Caco-2 (cell line): Measurements from ENCODE around the gene AFMID. TPM values are rescaled to one million over a fixed set of nuclear protein-coding genes. Genes with fewer than 3 reads are reported as not detected.

ENCODE experiments used
- BruUV-seq: library from RNA; stranded (reverse); fragments of 400-500 nt; replicated peaks from 2 replicates; lab custom pipeline; 2021; lab: Mats Ljungman, UMichigan
- CTCF ChIA-PET: fragments of 300-600 bp; sonication (Branson Sonifier 250); formaldehyde crosslinking; loops from one replicate; lab custom pipeline; 2022; ENCODE audit warnings: antibody characterized with exemption; lab: Charles Lee
- POLR2A ChIA-PET: fragments of 300-600 bp; sonication (Branson Sonifier 250); formaldehyde crosslinking; loops from one replicate; lab custom pipeline; 2022; ENCODE audit warnings: antibody characterized with exemption; lab: Charles Lee
- DNase-seq, 2 experiments: peaks; one replicate each; pipeline versions ENCODE4 v3.0.0 to v3.0.0-alpha.2; 2020 to 2022
- H3K27me3 ChIP-seq: replicated peaks from 2 replicates; pipeline ENCODE4 v1.6.0; 2011; ENCODE audit warnings: low read length; ENCODE audit not compliant: control insufficient read depth, insufficient read depth
- H3K36me3 ChIP-seq: 2 replicates; pipeline ENCODE4 v1.5.1; 2011; ENCODE audit warnings: low read length; ENCODE audit not compliant: control insufficient read depth, insufficient read depth
- H3K4me1 ChIP-seq: fragments of 250-450 bp; sonication (Bioruptor Pico); 2 replicates; pipeline ENCODE4 v1.5.1; 2020; ENCODE audit warnings: mild to moderate bottlenecking
- H3K4me3 ChIP-seq: 2 replicates; pipeline ENCODE4 v1.5.1; 2011; ENCODE audit warnings: low read depth, mild to moderate bottlenecking, control low read depth, low read length
- H3K9me3 ChIP-seq: fragments of 250-450 bp; sonication (Bioruptor Pico); 2 replicates; pipeline ENCODE4 v1.5.1; 2020; ENCODE audit warnings: mild to moderate bottlenecking, moderate library complexity
- H3K27ac Mint-ChIP-seq: one replicate; pipeline ENCODE4 v1.8.0; 2022; ENCODE audit warnings: mixed read lengths; ENCODE audit not compliant: unreplicated experiment
- H3K27me3 Mint-ChIP-seq: one replicate; pipeline ENCODE4 v1.8.0; 2022; ENCODE audit warnings: mixed read lengths; ENCODE audit not compliant: insufficient read depth, unreplicated experiment
- H3K36me3 Mint-ChIP-seq: one replicate; pipeline ENCODE4 v1.8.0; 2022; ENCODE audit warnings: mild to moderate bottlenecking, mixed read lengths; ENCODE audit not compliant: insufficient read depth, unreplicated experiment
- H3K4me1 Mint-ChIP-seq: one replicate; pipeline ENCODE4 v1.8.0; 2022; ENCODE audit warnings: low read depth, mixed read lengths; ENCODE audit not compliant: unreplicated experiment
- H3K4me3 Mint-ChIP-seq: one replicate; pipeline ENCODE4 v1.8.0; 2022; ENCODE audit warnings: mild to moderate bottlenecking, moderate library complexity, mixed read lengths; ENCODE audit not compliant: unreplicated experiment
- H3K9me3 Mint-ChIP-seq: one replicate; pipeline ENCODE4 v1.8.0; 2022; ENCODE audit warnings: mixed read lengths; ENCODE audit not compliant: unreplicated experiment
- intact Hi-C: fragments of 100-400 bp; cut with micrococcal nuclease; formaldehyde crosslinking; loops from one replicate; pipeline ENCODE4 v1.10.0; 2022; ENCODE audit not compliant: unreplicated experiment
- total RNA-seq: library from RNA; stranded (reverse); gene quantifications from 2 replicates; pipeline ENCODE4 v1.2.3, GENCODE V29; 2022
- TF ChIP-seq, protein P1 (sequence below), 2 experiments: fragments of 200-600 bp in 1 of 2; IDR thresholded peaks; 1 replicate in 1 of 2; 2 replicates in 1 of 2; pipeline versions ENCODE4 v1.5.1 to v1.8.0; 2011 to 2022; ENCODE audit warnings: antibody characterized with exemption in 1 of 2, control low read depth in 1 of 2, inconsistent platforms in 1 of 2, low read depth in 1 of 2, low read length in 1 of 2, mild to moderate bottlenecking in 1 of 2, moderate library complexity in 1 of 2; ENCODE audit not compliant: insufficient read depth in 1 of 2, severe bottlenecking in 1 of 2, unreplicated experiment in 1 of 2

The AFMID gene
- total RNA-seq, 1 experiment from 2014 or later, result 83.0 TPM

DNA sequence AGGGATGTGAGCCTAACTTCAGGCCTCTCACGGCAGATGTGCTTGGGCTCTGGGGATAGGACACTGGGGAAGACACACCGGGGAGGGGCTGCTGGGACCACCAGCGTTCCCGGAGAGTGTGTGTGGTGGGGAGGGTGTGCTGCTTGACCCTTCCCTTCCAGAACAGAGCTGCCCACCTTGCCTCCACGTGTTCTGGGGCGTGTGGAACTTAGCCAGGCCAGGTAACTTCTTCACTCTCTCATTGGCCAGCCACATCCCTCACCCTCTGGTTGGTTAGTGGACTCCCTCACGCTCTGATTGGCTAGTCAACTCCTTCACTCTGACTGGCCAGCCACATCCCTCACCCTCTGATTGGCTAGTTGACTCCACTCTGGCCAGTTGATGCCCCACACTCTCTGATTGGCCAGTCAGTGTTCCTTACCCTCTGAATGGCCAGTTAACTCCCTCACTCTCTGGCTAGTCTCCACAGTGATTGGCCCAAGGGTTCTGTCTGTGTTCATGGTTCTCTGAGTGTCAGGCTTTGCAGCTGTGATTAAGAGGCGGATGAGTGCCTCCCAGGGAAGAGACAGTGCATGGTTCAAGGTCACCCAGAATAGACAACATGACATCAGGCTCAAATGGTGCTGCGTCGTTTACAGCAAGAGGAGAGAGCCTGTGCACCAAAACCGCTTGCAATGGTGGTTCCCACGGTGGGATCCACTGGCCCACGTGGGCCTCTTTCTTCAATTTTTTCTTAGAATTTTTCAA is 54.3 kb downstream of the AFMID start:
- H3K9me3 Mint-ChIP-seq, result peaks cover 10% of the 10 kb centered on the region
- no peak overlapping the region for H3K4me3 ChIP-seq
- peak; percentile 82 to 92 for DNase-seq
- peaks cover 7% of the 10 kb centered on the region for H3K36me3 Mint-ChIP-seq
- no peaks in the 10 kb centered on the region for H3K4me1 ChIP-seq
- no TSS peak for BruUV-seq
- ChIA-PET POLR2A (no interaction called here), CTCF (interaction anchor here (1.0 kb wide), 1 partner anchor 10 kb away, joined by 4 read pairs; no protein-coding TSS in a partner anchor)
- intact Hi-C loops, result no loop called here
- H3K36me3 ChIP-seq, result no peaks in the 10 kb centered on the region
- H3K27me3 ChIP-seq, result no peaks in the 10 kb centered on the region
- H3K4me3 Mint-ChIP-seq, result peak overlapping the region; percentile 1
- no peaks in the 10 kb centered on the region for H3K27me3 Mint-ChIP-seq
- no peaks in the 10 kb centered on the region for H3K9me3 ChIP-seq
- no peak overlapping the region for H3K27ac Mint-ChIP-seq
- peaks cover 6% of the 10 kb centered on the region for H3K4me1 Mint-ChIP-seq
- TF ChIP-seq, protein P1, sequence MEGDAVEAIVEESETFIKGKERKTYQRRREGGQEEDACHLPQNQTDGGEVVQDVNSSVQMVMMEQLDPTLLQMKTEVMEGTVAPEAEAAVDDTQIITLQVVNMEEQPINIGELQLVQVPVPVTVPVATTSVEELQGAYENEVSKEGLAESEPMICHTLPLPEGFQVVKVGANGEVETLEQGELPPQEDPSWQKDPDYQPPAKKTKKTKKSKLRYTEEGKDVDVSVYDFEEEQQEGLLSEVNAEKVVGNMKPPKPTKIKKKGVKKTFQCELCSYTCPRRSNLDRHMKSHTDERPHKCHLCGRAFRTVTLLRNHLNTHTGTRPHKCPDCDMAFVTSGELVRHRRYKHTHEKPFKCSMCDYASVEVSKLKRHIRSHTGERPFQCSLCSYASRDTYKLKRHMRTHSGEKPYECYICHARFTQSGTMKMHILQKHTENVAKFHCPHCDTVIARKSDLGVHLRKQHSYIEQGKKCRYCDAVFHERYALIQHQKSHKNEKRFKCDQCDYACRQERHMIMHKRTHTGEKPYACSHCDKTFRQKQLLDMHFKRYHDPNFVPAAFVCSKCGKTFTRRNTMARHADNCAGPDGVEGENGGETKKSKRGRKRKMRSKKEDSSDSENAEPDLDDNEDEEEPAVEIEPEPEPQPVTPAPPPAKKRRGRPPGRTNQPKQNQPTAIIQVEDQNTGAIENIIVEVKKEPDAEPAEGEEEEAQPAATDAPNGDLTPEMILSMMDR (IDR thresholded peaks at IDR 0.05; ENCODE audit: insufficient read depth in 1 of 2, low read depth in 1 of 2, low read length in 1 of 2, severe bottlenecking in 1 of 2, unreplicated experiment in 1 of 2), result no peak

DNA sequence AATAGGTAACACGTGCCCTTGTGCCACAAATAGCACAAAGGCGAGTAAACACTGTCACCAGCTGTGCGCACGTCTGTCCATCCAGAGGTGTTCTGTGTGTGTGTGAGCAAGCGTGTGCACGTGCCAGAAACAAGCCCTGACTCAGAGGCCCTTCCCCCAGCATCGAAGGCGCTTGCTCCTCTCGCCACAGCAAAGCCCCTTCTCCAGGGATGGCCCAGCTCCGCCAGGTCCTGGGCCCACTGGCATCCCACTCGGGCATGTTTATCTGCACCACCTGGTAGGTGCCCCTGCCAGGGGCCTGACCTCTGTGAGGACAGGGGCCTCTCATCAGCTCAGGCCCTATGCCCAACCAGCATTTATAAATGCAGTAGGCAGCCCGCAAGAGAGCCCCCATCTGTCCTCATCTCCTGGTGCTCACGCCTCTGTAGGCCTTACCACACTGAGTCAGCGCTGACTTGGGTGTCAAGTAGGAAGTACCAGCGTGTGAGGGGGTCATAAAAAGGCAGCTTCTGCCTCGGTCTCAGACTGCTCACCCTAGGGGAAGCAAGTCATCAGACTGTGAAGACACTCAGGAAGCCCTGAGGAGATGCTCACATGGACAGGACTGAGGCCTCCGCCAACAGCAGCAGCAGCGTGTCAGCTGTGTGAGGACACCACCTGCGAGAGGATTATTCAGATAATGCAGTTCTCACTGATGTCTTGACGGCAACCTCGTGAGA is 55.0 kb downstream of the AFMID start:
- Mint-ChIP-seq H3K27ac (no peak overlapping the region), H3K4me1 (peaks cover 8% of the 10 kb centered on the region), H3K9me3 (peaks cover 10% of the 10 kb centered on the region), H3K36me3 (peaks cover 7% of the 10 kb centered on the region), H3K27me3 (no peaks in the 10 kb centered on the region), H3K4me3 (no peak overlapping the region)
- TF ChIP-seq, protein P1 (IDR thresholded peaks at IDR 0.05; ENCODE audit: insufficient read depth in 1 of 2, low read depth in 1 of 2, low read length in 1 of 2, severe bottlenecking in 1 of 2, unreplicated experiment in 1 of 2), result no peak
- ChIA-PET POLR2A (interaction anchor here (0.5 kb wide), 1 partner anchor 31 kb away, joined by 3 read pairs; no protein-coding TSS in a partner anchor), CTCF (interaction anchor here (1.0 kb wide), 1 partner anchor 9 kb away, joined by 4 read pairs; no protein-coding TSS in a partner anchor)
- intact Hi-C loops, result no loop called here
- Histone ChIP-seq H3K4me3 (no peak overlapping the region), H3K4me1 (no peaks in the 10 kb centered on the region), H3K9me3 (no peaks in the 10 kb centered on the region), H3K36me3 (no peaks in the 10 kb centered on the region), H3K27me3 (no peaks in the 10 kb centered on the region)
- no TSS peak for BruUV-seq
- DNase-seq, result no peak

- POLR2A ChIA-PET, result no interaction called here
- BruUV-seq, result no TSS peak
- intact Hi-C loops, result no loop called here
- H3K9me3 ChIP-seq, result no peaks in the 10 kb centered on the region
- no peak overlapping the region for H3K4me3 ChIP-seq
- CTCF ChIA-PET, result interaction anchor here (0.6 to 0.7 kb wide), 2 partner anchors 65 to 242 kb away, joined by 4 to 5 read pairs; no protein-coding TSS in a partner anchor
- peaks cover 13% of the 10 kb centered on the region for H3K4me1 Mint-ChIP-seq
- peaks cover 10% of the 10 kb centered on the region for H3K9me3 Mint-ChIP-seq
- DNase-seq, result no peak
- no peaks in the 10 kb centered on the region for H3K36me3 ChIP-seq
- H3K27me3 Mint-ChIP-seq, result no peaks in the 10 kb centered on the region
- H3K27me3 ChIP-seq, result no peaks in the 10 kb centered on the region
- TF ChIP-seq, protein P1 (IDR thresholded peaks at IDR 0.05; ENCODE audit: insufficient read depth in 1 of 2, low read depth in 1 of 2, low read length in 1 of 2, severe bottlenecking in 1 of 2, unreplicated experiment in 1 of 2), result no peak
- H3K27ac Mint-ChIP-seq, result no peak overlapping the region
- peaks cover 6% of the 10 kb centered on the region for H3K36me3 Mint-ChIP-seq
- no peak overlapping the region for H3K4me3 Mint-ChIP-seq
- peaks cover 10% of the 10 kb centered on the region for H3K4me1 ChIP-seq
Measured at GRCh38 chr17:78247304-78247703, 60.1 kb downstream of the AFMID start.
